T-cell (primary cell): ENCODE measurements around the gene KIF2B. TPM values are rescaled to one million over a fixed set of nuclear protein-coding genes. Genes with fewer than 3 reads are reported as not detected.

ENCODE experiments used
- ATAC-seq, 4 experiments: fragments of 200-7000 bp in 3 of 4; fragments of 150-1000 bp in 1 of 4; cut with Tn5 transposase; replicated peaks in 1 of 4; 1 replicate in 3 of 4; 2 replicates in 1 of 4; pipeline ENCODE4 v1.10.0; 2021; ENCODE audit warnings: moderate library complexity in 3 of 4, mild to moderate bottlenecking in 2 of 4, moderate number of reproducible peaks in 1 of 4
- CTCF ChIA-PET, 2 donors: fragments of 300-600 bp; sonication (Branson Sonifier 250); formaldehyde crosslinking; loops; one replicate each; lab custom pipeline; 2022; ENCODE audit warnings: antibody characterized with exemption in 2 of 2; lab: Charles Lee
- POLR2A ChIA-PET, 2 donors: fragments of 300-600 bp; sonication (Branson Sonifier 250); formaldehyde crosslinking; loops; one replicate each; lab custom pipeline; 2022; ENCODE audit warnings: antibody characterized with exemption in 2 of 2; lab: Charles Lee
- DNase-seq, 35 experiments: peaks; one replicate each; pipeline versions ENCODE4 v3.0.0 to v3.0.0-alpha.2; 2013 to 2023
- H3K27ac ChIP-seq: one replicate; pipeline ENCODE4 v1.5.1; 2013; ENCODE audit warnings: low read length
- H3K27me3 ChIP-seq, 2 experiments: replicated peaks in 1 of 2; 1 replicate in 1 of 2; 2 replicates in 1 of 2; pipeline versions ENCODE4 v1.6.1 to v1.7.0; 2013; ENCODE audit warnings: low read length in 1 of 2, mixed read lengths in 1 of 2; ENCODE audit not compliant: control insufficient read depth in 2 of 2, insufficient read depth in 2 of 2; ENCODE audit errors: extremely low read depth in 1 of 2
- H3K36me3 ChIP-seq, 2 donors: 1 replicate in 1 of 2; 2 replicates in 1 of 2; pipeline versions ENCODE4 v1.6.1 to v1.7.0; 2013; ENCODE audit warnings: low read length in 1 of 2; ENCODE audit not compliant: control insufficient read depth in 2 of 2, insufficient read depth in 1 of 2; ENCODE audit errors: extremely low read depth in 1 of 2
- H3K4me1 ChIP-seq, 2 experiments: 1 replicate in 1 of 2; 2 replicates in 1 of 2; pipeline versions ENCODE4 v1.6.1 to v1.7.0; 2013; ENCODE audit warnings: low read length in 2 of 2, mixed read lengths in 1 of 2; ENCODE audit not compliant: insufficient read depth in 2 of 2, control insufficient read depth in 1 of 2; ENCODE audit errors: extremely low read depth in 1 of 2
- H3K4me3 ChIP-seq, 2 donors: 1 replicate in 1 of 2; 2 replicates in 1 of 2; pipeline versions ENCODE4 v1.5.1 to v1.7.0; 2013; ENCODE audit warnings: mild to moderate bottlenecking in 2 of 2, low read length in 1 of 2, moderate library complexity in 1 of 2; ENCODE audit not compliant: control insufficient read depth in 1 of 2; ENCODE audit errors: extremely low read depth in 1 of 2
- H3K9me3 ChIP-seq: 2 replicates; pipeline ENCODE4 v1.7.0; 2013
- H3K27ac Mint-ChIP-seq, 2 donors: one replicate each; pipeline ENCODE4 v1.8.0; 2020 to 2021; ENCODE audit warnings: mild to moderate bottlenecking in 2 of 2, mixed read lengths in 2 of 2
- H3K27me3 Mint-ChIP-seq, 2 donors: one replicate each; pipeline ENCODE4 v1.8.0; 2021 to 2022; ENCODE audit warnings: mixed read lengths in 2 of 2
- H3K36me3 Mint-ChIP-seq: one replicate; pipeline ENCODE4 v1.8.0; 2021; ENCODE audit warnings: mixed read lengths
- H3K4me1 Mint-ChIP-seq, 3 donors: one replicate each; pipeline ENCODE4 v1.8.0; 2020 to 2022; ENCODE audit warnings: mixed read lengths in 3 of 3, mild to moderate bottlenecking in 1 of 3
- H3K4me3 Mint-ChIP-seq, 3 donors: one replicate each; pipeline ENCODE4 v1.8.0; 2020 to 2022; ENCODE audit warnings: mild to moderate bottlenecking in 3 of 3, mixed read lengths in 3 of 3, moderate library complexity in 3 of 3
- H3K9me3 Mint-ChIP-seq, 3 donors: one replicate each; pipeline ENCODE4 v1.8.0; 2020 to 2022; ENCODE audit warnings: mixed read lengths in 3 of 3
- WGBS: methylation state at CpG from one replicate; pipeline ENCODE4 v1.1.5; 2013; ENCODE audit warnings: missing lambda C conversion rate; ENCODE audit not compliant: insufficient coverage; 5-methylcytosine and 5-hydroxymethylcytosine counted together
- total RNA-seq, 35 experiments: library from RNA in 6 of 35; stranded (reverse) in 6 of 35; fragments of 120-200 nt in 1 of 35; gene quantifications; one replicate each; pipeline versions ENCODE4 v1.2.1 to v1.2.4 and lab custom pipeline; 2013 to 2026

Gene KIF2B
- total RNA-seq, 5 donors from 2014 or later (not counting 1 experiment from before 2014, with no cell fraction given), result not detected

DNA sequence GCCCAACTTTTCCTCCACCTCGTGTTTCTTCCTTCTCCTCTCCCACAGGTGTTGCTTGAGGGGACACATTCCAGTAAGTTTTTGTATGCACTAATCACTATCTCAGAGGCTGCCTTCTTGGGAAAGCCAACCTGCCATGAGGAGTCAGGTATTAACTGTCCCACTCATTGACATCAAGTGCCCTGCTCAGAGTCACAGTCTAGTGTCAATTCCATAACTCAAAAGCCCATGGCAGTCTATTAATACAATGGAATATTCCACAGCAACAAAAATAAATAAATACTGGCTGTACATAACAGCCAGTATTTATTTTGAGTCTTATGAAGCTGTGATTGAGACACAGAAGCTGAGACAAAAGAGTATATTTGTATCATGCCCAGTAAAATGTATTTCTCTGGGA lies 26.1 kb upstream of the KIF2B start:
- Mint-ChIP-seq H3K36me3 (no peaks in the 10 kb centered on the region), H3K27me3 (no peaks in the 10 kb centered on the region), H3K4me3 (no peak overlapping the region), H3K27ac (no peak overlapping the region), H3K9me3 (peaks cover 0 to 10% (median 4%) of the 10 kb centered on the region in 3 donors), H3K4me1 (no peaks in the 10 kb centered on the region)
- ATAC-seq (no peak), DNase-seq (no peak)
- Histone ChIP-seq H3K27me3 (no peaks in the 10 kb centered on the region), H3K4me3 (no peak overlapping the region), H3K27ac (no peak overlapping the region), H3K36me3 (no peaks in the 10 kb centered on the region), H3K9me3 (no peaks in the 10 kb centered on the region), H3K4me1 (no peaks in the 10 kb centered on the region)
- ChIA-PET CTCF (no interaction called here), POLR2A (no interaction called here)
- WGBS, result no CpG with 5 or more reads among the region's 1 CpG

GRCh38 chr17:53797501-53797900 lies 25.2 kb upstream of the KIF2B start:
- no peak for ATAC-seq
- CTCF ChIA-PET, result no interaction called here
- H3K9me3 Mint-ChIP-seq, result peaks cover 0 to 10% (median 4%) of the 10 kb centered on the region in 3 donors

GRCh38 chr17:53804437-53804836 lies 18.3 kb upstream of the KIF2B start:
- H3K36me3 ChIP-seq, result no peaks in the 10 kb centered on the region
- no peak overlapping the region for H3K4me3 ChIP-seq
- no peaks in the 10 kb centered on the region for H3K27me3 ChIP-seq
- no peak overlapping the region for H3K4me3 Mint-ChIP-seq
- H3K9me3 ChIP-seq, result no peaks in the 10 kb centered on the region
- no peaks in the 10 kb centered on the region for H3K4me1 Mint-ChIP-seq
- DNase-seq (no peak), ATAC-seq (no peak)
- POLR2A ChIA-PET, result no interaction called here
- no peaks in the 10 kb centered on the region for H3K4me1 ChIP-seq
- no peaks in the 10 kb centered on the region for H3K27me3 Mint-ChIP-seq
- CTCF ChIA-PET, result no interaction called here
- H3K9me3 Mint-ChIP-seq, result peaks cover 0 to 7% (median 6%) of the 10 kb centered on the region in 3 donors
- no peak overlapping the region for H3K27ac ChIP-seq
- no peak overlapping the region for H3K27ac Mint-ChIP-seq
- WGBS, result no CpG with 5 or more reads among the region's 5 CpGs
- no peaks in the 10 kb centered on the region for H3K36me3 Mint-ChIP-seq

More at GRCh38 chr17:53797501-53797900, 25.2 kb upstream of the KIF2B start:
- no peak for DNase-seq
- H3K27ac Mint-ChIP-seq, result no peak overlapping the region
- POLR2A ChIA-PET, result no interaction called here
- H3K27me3 ChIP-seq, result no peaks in the 10 kb centered on the region
- H3K4me3 Mint-ChIP-seq, result no peak overlapping the region
- no peak overlapping the region for H3K4me3 ChIP-seq
- H3K27ac ChIP-seq, result no peak overlapping the region
- no peaks in the 10 kb centered on the region for H3K27me3 Mint-ChIP-seq
- H3K36me3 Mint-ChIP-seq, result no peaks in the 10 kb centered on the region
- no peaks in the 10 kb centered on the region for H3K9me3 ChIP-seq
- no peaks in the 10 kb centered on the region for H3K4me1 ChIP-seq
- no CpG with 5 or more reads among the region's 4 CpGs for WGBS
- no peaks in the 10 kb centered on the region for H3K4me1 Mint-ChIP-seq
- H3K36me3 ChIP-seq, result no peaks in the 10 kb centered on the region

- H3K27ac ChIP-seq, result no peak overlapping the region
- H3K27me3 Mint-ChIP-seq, result no peaks in the 10 kb centered on the region
- DNase-seq, result no peak
- H3K9me3 Mint-ChIP-seq, result peaks cover 0 to 5% (median 3%) of the 10 kb centered on the region in 3 donors
- ChIA-PET POLR2A (no interaction called here), CTCF (no interaction called here)
- H3K36me3 Mint-ChIP-seq, result no peaks in the 10 kb centered on the region
- no peak for ATAC-seq
- H3K4me3 ChIP-seq, result no peak overlapping the region
- H3K36me3 ChIP-seq, result no peaks in the 10 kb centered on the region
- no peaks in the 10 kb centered on the region for H3K9me3 ChIP-seq
- H3K4me1 ChIP-seq, result no peaks in the 10 kb centered on the region
- no peak overlapping the region for H3K27ac Mint-ChIP-seq
- no peaks in the 10 kb centered on the region for H3K27me3 ChIP-seq
- H3K4me3 Mint-ChIP-seq, result no peak overlapping the region
- no peaks in the 10 kb centered on the region for H3K4me1 Mint-ChIP-seq
Measured at GRCh38 chr17:53806473-53806872, 16.3 kb upstream of the KIF2B start.

DNA sequence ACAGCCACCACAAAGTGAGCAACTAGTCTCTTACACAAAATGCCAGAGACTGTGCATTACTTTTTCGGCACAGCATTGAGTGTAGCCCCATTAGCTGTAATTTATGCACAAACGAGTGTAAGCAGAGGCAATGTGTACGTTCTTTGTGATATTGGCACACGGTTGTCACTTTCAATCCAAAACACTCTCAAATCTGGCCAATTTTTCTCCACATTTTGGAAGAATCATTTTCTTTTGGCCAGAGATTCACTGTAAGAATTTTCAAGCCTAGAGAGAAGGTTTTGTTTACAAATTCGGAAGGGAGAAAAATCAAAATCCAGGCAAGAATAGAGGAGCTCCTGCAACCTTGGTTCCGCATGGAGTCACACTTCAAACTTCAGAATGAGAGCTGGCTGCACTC lies 15.4 kb upstream of the KIF2B start:
- CTCF ChIA-PET, result no interaction called here
- Histone ChIP-seq H3K4me1 (no peaks in the 10 kb centered on the region), H3K27ac (no peak overlapping the region), H3K27me3 (no peaks in the 10 kb centered on the region), H3K4me3 (no peak overlapping the region), H3K9me3 (no peaks in the 10 kb centered on the region), H3K36me3 (no peaks in the 10 kb centered on the region)
- H3K4me3 Mint-ChIP-seq, result no peak overlapping the region
- 88% methylated on average over 4 of the region's 6 CpGs for WGBS
- peaks cover 0 to 5% (median 3%) of the 10 kb centered on the region in 3 donors for H3K9me3 Mint-ChIP-seq
- ATAC-seq (no peak), DNase-seq (no peak)
- no peaks in the 10 kb centered on the region for H3K36me3 Mint-ChIP-seq
- no peaks in the 10 kb centered on the region for H3K27me3 Mint-ChIP-seq
- POLR2A ChIA-PET, result no interaction called here
- no peaks in the 10 kb centered on the region for H3K4me1 Mint-ChIP-seq
- H3K27ac Mint-ChIP-seq, result no peak overlapping the region

- POLR2A ChIA-PET, result no interaction called here
- no peaks in the 10 kb centered on the region for H3K36me3 Mint-ChIP-seq
Measured at GRCh38 chr17:53818271-53818670, 4.5 kb upstream of the KIF2B start.

DNA sequence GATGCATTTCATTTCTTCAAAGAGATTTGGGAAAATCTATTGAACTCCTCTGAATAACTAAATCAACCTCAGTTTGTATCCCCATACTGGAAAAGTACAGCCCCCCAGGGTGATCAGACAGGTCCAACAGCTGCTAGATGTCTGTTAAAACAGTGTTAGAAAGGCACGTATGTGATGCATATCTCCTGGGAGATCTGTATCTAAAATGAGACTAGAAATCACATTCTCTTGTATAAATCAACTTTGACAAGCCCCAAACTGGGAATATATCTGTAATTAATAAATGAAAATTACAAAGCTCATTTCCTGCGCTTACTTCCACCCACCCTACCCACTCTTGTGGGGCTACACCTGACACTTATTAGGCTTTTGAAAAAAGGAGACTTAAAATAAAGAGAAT lies 3.8 kb upstream of the KIF2B start:
- H3K27me3 Mint-ChIP-seq, result no peaks in the 10 kb centered on the region
- Histone ChIP-seq H3K27ac (no peak overlapping the region), H3K36me3 (no peaks in the 10 kb centered on the region), H3K4me3 (no peak overlapping the region), H3K4me1 (no peaks in the 10 kb centered on the region), H3K9me3 (no peaks in the 10 kb centered on the region), H3K27me3 (no peaks in the 10 kb centered on the region)
- ChIA-PET POLR2A (no interaction called here), CTCF (no interaction called here)
- H3K4me1 Mint-ChIP-seq, result no peaks in the 10 kb centered on the region
- H3K27ac Mint-ChIP-seq, result no peak overlapping the region
- no peaks in the 10 kb centered on the region for H3K36me3 Mint-ChIP-seq
- peaks cover 3 to 12% (median 5%) of the 10 kb centered on the region in 3 donors for H3K9me3 Mint-ChIP-seq
- DNase-seq, result no peak
- no peak for ATAC-seq
- no peak overlapping the region for H3K4me3 Mint-ChIP-seq
- no CpG with 5 or more reads among the region's 2 CpGs for WGBS

More at GRCh38 chr17:53818271-53818670, 4.5 kb upstream of the KIF2B start:
- Histone ChIP-seq H3K9me3 (no peaks in the 10 kb centered on the region), H3K36me3 (no peaks in the 10 kb centered on the region), H3K4me3 (no peak overlapping the region), H3K4me1 (no peaks in the 10 kb centered on the region), H3K27ac (no peak overlapping the region), H3K27me3 (no peaks in the 10 kb centered on the region)
- DNase-seq (no peak), ATAC-seq (no peak)
- Mint-ChIP-seq H3K27me3 (no peaks in the 10 kb centered on the region), H3K4me3 (no peak overlapping the region), H3K9me3 (peaks cover 0 to 11% (median 5%) of the 10 kb centered on the region in 3 donors), H3K4me1 (no peaks in the 10 kb centered on the region), H3K27ac (no peak overlapping the region)
- no CpG with 5 or more reads among the region's 1 CpG for WGBS
- CTCF ChIA-PET, result no interaction called here
